ENCODE measurements around the gene TSPOAP1.

The TSPOAP1 gene

GRCh38 chr17:58327363-58328194 is 1.0 kb downstream of the TSPOAP1 start:
- no peak for DNase-seq (ENCODE audit: low spot score)

DNA sequence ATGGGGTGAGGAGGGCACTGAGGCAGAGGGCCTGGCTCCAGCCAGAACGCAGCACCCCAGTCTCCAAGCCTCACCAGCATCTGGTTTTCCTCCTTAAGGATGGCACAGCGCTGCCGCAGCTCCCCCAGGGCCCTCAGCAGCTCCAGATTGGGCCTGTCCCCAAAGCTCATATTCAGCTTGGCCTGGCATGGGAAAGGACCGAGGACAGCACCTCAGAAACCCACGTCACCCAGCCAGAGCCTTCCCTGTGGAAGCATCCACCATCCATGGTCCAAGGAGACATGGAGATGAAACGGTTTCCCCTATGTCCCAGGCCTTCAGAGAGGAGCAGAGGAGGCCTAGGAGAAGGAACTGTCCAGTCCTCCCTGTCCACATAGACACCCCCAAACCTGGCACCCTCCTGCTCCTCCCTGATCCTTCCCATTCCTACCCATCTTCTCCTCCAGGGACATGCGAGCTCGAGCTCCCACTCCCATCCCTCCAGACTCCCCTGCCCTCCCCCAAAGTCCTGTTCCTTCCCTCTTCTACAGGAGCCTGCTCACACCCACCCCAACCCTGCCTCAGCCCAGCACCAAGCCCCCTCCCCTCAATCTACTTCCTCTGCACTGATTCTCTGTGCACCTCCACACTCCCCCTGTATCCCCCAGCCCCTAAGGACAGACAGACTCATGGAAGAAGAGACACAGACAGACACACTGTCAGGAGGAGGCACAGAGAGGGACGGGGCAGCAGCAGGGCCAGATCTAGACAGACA is 1.8 kb downstream of the TSPOAP1 start:
- DNase-seq (ENCODE audit: low spot score) = no peak

DNA sequence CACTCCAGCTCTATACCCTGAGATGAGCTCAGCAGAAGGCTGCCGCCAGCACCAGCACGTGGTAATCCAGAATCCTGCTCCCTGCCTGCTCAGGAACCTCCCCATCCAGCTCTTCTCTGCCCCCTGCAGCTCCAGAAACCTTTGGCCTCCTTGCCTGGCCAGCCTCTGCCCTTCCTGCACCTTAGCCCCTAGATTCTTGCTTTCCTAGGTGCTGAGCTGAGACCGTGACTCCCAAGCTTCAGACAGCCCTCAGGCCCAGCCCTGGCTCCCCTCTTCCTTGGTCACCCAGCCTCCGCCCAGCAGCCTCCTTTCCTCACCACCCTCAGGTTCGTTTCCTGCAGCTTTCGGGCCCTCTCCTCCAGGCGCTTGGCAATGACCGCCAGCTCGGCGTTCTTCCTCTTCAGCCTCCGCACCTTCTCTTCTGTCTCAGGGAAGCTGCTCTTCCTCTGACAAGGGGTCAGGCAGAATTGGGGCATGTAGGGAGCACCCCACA is 2.6 kb downstream of the TSPOAP1 start:
- DNase-seq (ENCODE audit: low spot score) = no peak

GRCh38 chr17:58325289-58325726 is 3.3 kb downstream of the TSPOAP1 start:
- DNase-seq (ENCODE audit: low spot score) = no peak

- no peak for DNase-seq (ENCODE audit: low spot score)
Measured at GRCh38 chr17:58324409-58325288, 3.9 kb downstream of the TSPOAP1 start.

DNA sequence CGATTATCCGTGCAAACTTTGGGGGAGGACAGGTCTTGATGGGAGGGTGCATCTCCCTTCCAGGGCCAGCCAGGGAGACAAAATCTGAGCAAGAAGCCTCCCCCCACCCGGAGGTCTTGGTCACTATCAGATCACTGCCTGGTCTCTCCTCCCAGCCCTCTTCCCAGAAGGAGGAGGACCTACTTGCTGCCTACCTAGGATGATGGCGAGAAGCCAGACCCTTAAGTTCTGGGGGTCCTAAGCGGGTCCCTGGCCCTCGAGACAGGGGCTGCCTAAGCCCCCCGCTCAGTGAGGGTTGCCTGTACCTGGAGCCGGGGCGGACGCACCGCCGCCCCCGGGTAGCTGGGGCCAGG is 4.6 kb downstream of the TSPOAP1 start:
- DNase-seq (ENCODE audit: low spot score) = no peak

DNA sequence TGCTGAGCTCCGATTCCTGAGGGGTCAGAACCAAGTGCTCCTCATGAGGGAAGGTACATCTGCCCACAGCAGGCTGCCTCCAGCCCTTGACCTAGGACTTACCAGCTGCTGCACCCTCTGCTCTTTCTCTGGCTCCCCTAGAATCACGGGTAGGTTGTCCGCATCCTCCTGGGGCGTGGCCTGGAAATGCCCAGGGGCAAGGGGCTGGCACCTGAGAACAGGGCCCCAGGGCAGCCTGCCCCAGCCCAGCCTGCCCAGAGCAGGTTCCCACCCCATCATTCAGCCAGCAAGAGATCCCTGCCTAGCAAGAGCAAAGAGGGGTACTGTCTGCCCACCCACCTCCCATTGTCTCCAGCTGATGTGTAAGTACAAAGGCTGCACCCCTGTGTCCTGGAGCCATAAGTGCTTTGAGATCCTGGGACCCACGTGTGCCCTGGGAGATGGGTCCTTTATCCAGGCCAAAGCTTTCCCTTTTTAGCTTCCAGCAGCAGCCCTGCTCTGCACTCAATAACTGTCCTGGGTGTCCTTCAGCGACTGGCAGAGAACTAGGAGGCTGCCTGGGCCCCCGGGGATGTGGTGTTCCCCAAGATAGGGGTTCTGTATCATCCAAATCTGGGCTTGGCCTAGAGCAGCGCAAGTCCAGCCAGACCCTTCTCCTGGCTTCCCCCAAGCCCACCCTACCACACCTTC is 5.1 kb downstream of the TSPOAP1 start:
- DNase-seq (ENCODE audit: low spot score) = no peak

GRCh38 chr17:58322581-58323185 is 5.9 kb downstream of the TSPOAP1 start:
- DNase-seq (ENCODE audit: low spot score) = no peak

DNA sequence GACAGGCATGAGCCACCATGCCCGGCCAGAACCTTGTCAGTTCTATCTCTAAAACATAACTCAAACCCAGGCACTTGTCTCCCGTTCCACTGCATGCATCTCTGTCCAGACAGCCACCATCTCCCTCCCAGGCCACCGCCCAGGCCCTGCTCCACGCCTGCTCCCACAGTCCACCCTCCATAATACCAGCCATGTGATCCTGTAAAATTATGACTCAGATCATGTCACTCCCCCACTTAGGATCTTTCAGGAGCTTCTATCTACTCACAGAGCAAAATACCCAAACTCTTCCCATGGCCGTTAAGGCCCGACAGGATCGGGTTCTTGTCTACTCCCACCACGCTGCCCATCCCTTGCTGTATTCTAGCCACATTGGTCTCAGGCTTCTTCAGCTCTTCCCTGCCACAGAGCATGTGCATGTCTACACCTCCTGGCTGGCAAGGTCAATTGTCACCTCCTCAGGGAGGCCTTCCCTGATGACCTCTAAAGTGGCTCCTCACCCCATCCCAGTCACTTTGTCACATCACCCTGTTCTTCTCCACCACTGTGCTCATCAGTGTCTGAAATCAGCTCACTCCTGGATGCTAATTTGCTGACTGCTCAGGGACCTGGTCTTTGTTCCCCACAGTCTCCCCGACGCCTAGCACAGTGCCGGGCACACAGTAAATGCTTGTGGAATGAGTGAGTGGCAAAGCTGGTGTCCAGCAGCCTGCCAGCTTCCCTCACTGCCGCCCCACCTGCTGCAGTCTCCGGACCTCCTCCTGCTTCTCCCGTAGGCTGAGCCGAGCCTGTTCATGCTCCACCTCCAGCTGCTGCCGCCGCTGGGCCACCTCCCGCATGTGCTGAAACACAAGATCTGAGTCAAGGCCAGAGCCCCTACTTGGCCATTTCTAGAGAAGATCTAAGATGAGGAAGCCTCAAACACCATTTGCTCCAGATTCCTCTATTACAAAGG is 6.7 kb downstream of the TSPOAP1 start:
- DNase-seq (ENCODE audit: low spot score) = no peak

- DNase-seq (ENCODE audit: low spot score) = no peak
Measured at GRCh38 chr17:58320570-58321323, 7.8 kb downstream of the TSPOAP1 start.

DNA sequence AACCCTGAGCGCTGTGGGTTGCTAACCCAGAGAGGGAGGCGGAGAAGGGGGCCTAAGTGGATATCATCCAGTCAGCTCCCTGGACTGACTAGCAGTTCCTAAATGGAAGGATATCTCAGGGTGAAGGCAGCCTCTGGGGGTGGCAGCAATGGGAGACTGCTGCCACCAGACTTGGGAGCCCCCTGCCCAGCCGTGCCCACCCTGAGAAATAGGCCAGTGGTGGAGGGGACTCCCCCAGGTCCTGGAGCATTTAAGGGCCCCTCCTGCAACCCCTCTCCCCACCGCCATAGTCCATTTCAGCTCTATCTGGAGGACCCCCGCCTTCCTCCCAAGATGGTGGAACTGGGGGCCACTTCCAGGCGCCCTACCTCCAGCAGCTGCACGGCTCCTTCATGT is 8.4 kb downstream of the TSPOAP1 start:
- DNase-seq (ENCODE audit: low spot score) = no peak

- DNase-seq (ENCODE audit: low spot score) = no peak
Measured at GRCh38 chr17:58319173-58320162, 9.1 kb downstream of the TSPOAP1 start.

DNA sequence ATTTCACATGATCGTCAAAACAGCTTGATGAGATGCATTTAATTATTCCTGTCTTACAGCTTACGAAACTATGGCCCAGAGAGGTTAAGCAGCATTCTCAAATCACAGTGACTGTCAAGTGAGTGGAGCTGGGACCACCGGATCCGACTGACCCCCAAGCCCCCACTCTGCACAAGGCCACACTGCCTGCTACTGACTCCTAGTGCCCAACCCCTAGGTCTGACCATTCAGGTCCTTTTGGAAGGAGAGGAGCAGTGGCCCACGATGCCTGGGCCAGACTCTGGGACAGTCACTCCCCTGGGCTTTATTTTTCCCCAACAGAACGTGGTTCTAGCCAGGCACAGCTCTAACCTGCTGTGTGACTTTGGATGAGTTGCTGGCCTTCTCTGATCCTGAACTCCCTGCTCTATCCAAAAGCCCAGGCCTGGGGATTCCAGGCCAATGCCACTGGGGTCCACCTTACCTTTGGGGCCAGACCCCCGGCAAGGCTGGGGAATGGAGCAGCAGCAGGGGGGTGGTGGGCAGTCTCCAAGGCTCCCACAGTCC is 9.9 kb downstream of the TSPOAP1 start:
- no peak for DNase-seq (ENCODE audit: low spot score)

- no peak for DNase-seq (ENCODE audit: low spot score)
Measured at GRCh38 chr17:58318065-58318481, 10.5 kb downstream of the TSPOAP1 start.

GRCh38 chr17:58317421-58318064 is 11.1 kb downstream of the TSPOAP1 start:
- peak; percentile 90 for DNase-seq (ENCODE audit: low spot score)

DNA sequence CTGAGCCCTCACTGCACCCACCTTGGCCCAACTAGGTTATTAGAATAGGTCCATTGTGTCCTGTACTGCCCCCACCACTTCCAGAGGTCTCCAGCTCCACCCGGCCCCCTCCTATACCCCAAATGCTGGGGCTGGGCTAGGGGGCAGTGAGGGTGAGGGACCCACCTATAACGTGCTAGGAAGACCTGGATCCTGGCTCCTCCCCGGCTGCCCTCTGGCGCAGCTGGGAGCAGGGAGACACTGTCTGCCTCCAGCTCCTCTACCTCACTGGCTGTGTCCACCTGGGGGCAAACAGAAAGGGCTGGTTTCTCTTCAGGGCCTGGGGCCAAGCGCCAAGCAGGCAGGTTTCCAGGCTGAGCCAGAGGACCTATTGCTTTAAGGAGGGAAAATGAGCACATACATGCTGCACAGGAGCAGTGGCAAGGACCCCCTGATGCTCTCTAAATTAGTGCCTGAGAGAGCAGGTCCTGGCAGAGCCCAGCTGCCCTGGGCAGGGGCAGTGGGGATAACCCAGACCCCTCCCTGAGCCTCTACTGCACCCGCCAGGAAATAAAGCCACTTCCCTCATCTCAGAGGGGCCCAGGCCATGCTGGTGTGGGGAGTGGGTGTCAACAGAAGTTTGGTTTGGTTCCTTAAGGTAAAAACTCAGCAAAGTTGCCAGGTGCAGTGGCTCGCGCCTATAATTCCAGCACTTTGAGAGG is 12.2 kb downstream of the TSPOAP1 start:
- no peak for DNase-seq (ENCODE audit: low spot score)

- DNase-seq (ENCODE audit: low spot score) = no peak
Measured at GRCh38 chr17:58315750-58316149, 12.8 kb downstream of the TSPOAP1 start.
